SJSA1 (cell line): Measurements from ENCODE around the gene CACNA2D3. TPM values are rescaled to one million over a fixed set of nuclear protein-coding genes. Genes with fewer than 3 reads are reported as not detected.

Source experiments
- DNase-seq, 2 experiments: peaks; one replicate each; pipeline ENCODE4 v3.0.0-alpha.2; 2015 to 2020; ENCODE audit warnings: low spot score in 2 of 2, low read depth in 1 of 2
- H3K27ac ChIP-seq: fragments of 250-450 bp; sonication (Bioruptor Pico); 2 replicates; pipeline ENCODE4 v1.5.1; 2020; ENCODE audit warnings: mild to moderate bottlenecking, moderate library complexity
- H3K27me3 ChIP-seq: fragments of 250-450 bp; sonication (Bioruptor Pico); replicated peaks from 2 replicates; pipeline ENCODE4 v1.5.1; 2020; ENCODE audit warnings: mild to moderate bottlenecking, moderate library complexity
- H3K36me3 ChIP-seq: fragments of 250-450 bp; sonication (Bioruptor Pico); 2 replicates; pipeline ENCODE4 v1.5.1; 2020; ENCODE audit warnings: mild to moderate bottlenecking
- H3K4me1 ChIP-seq: fragments of 250-450 bp; sonication (Bioruptor Pico); replicated peaks from 2 replicates; pipeline ENCODE4 v1.6.1; 2021; ENCODE audit warnings: mild to moderate bottlenecking
- H3K4me3 ChIP-seq: fragments of 250-450 bp; sonication (Bioruptor Pico); 2 replicates; pipeline ENCODE4 v1.5.1; 2020; ENCODE audit warnings: mild to moderate bottlenecking
- H3K9me3 ChIP-seq: fragments of 250-450 bp; sonication (Bioruptor Pico); replicated peaks from 2 replicates; pipeline ENCODE4 v1.5.1; 2020; ENCODE audit warnings: mild to moderate bottlenecking
- total RNA-seq: library from RNA; depleted of rRNA; stranded (reverse); fragments of >200 nt; shearing (Covaris generic); gene quantifications from 2 replicates; pipeline ENCODE4 v1.2.3, GENCODE V29; 2014

The CACNA2D3 gene
- total RNA-seq, 1 experiment from 2014 or later: not detected

DNA sequence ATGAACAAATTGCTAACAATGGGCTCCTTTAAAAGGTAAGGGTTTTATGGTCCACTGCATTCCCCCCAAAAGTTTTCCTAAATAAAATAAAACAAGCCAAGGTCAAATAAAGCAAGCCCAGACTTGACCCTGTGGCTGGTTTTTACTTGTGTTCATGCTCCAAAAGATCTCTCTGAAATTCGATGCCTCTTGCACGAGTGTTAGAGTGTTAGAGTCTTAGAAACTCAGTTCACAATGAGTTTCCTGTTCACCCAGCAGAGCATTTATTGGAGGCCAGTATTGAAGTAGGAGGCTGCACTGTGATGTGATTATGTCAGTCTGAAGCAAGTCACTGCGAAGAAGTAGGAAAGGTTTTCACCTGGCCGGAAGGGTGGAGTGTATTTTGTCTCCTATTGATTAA, 865.4 kb downstream of the CACNA2D3 start:
- peaks cover 12% of the 10 kb centered on the region for H3K4me1 ChIP-seq
- no peak overlapping the region for H3K4me3 ChIP-seq
- no peaks in the 10 kb centered on the region for H3K36me3 ChIP-seq
- no peak overlapping the region for H3K27ac ChIP-seq
- DNase-seq: no peak
- H3K27me3 ChIP-seq: no peaks in the 10 kb centered on the region
- no peaks in the 10 kb centered on the region for H3K9me3 ChIP-seq

DNA sequence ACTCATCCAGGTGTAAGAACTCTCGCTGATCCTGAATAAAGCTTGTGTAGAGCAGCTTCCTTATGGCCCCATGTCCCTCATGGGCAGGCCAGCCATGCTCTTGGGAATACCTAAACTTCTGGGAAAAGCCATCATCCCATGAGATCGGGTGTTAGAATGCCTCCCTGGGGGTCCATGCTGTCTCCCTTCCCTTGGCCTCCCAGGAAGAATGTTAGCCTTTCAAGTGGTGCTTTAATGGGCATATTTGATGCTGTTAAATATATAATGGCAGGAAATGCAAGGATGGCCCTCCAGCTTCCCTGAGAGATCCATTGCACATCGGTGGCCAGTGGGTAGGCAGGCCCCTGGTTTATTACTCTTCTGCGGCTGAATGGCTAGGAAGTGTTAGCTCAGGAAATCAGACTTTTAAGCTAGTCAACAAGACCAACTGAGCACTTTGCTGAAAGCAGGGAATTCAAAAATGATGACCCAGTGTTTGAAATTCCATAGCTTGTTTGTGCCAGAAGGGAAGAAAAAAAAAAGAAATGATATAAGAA, 866.0 kb downstream of the CACNA2D3 start:
- Histone ChIP-seq H3K27me3 (no peaks in the 10 kb centered on the region), H3K4me1 (peaks cover 12% of the 10 kb centered on the region), H3K4me3 (no peak overlapping the region), H3K36me3 (no peaks in the 10 kb centered on the region), H3K9me3 (no peaks in the 10 kb centered on the region), H3K27ac (no peak overlapping the region)
- no peak for DNase-seq

DNA sequence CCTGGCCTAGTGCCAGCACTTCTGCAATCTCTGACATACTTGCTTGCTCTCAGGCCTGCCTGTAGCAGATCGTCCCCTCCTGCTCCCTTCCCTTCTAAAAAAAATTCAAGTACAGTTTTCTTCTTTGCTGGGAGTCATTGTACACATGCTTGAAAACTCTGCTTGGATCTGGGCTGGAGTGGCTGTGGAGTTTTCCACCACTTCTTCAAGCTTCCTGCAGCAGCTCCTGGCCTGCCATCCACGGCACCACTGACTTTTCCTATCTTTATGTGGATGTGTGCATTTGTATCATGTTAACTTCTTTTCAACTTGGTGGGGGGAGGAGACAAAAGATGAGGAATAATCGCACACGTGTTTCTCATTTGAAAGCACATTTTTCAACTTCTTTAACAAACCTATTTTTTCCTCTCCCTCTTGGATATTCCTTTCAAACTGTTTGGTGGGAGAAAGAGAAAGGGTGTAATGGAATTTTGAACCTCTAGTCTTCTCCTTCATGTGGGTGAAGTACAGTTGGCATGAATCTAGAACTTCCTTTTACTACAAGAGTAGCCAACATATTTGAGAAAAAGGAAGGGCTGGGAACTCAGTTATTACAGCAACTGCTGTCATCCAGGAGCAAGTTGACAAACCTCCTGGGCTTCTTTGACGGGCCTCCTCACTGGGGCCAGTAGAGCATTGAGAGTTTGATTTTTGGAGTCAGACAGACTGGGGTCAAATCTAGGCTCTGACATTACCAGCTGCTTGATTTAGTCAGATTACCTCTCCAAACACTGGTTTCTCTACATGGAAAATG, 866.7 kb downstream of the CACNA2D3 start:
- H3K27me3 ChIP-seq: no peaks in the 10 kb centered on the region
- H3K36me3 ChIP-seq: no peaks in the 10 kb centered on the region
- peaks cover 12% of the 10 kb centered on the region for H3K4me1 ChIP-seq
- peak in 1 of 2 experiments; percentile 44 for DNase-seq
- no peak overlapping the region for H3K27ac ChIP-seq
- no peaks in the 10 kb centered on the region for H3K9me3 ChIP-seq
- no peak overlapping the region for H3K4me3 ChIP-seq

DNA sequence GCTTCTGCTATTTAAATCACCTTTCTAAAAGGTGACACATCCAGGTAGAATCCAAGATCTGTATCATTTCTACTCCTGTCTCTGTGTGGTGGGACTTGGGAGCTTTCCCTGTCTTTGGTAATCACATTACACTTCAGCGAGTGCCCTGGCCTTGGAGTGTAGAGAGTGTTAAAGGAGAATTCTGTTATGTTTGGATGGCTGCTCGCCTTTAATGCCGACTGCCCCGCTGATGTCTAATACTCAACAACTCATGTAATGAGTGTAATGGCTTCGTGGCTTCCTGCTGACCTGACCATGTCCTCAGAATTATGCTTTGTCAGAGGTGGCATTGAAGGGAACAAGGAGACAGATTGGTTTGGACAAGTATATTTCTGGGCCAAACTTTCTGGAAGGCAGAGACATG, 871.8 kb downstream of the CACNA2D3 start:
- Histone ChIP-seq H3K9me3 (no peaks in the 10 kb centered on the region), H3K27me3 (no peaks in the 10 kb centered on the region), H3K4me3 (no peak overlapping the region), H3K36me3 (no peaks in the 10 kb centered on the region), H3K27ac (no peak overlapping the region), H3K4me1 (peaks cover 5% of the 10 kb centered on the region)
- DNase-seq: no peak

DNA sequence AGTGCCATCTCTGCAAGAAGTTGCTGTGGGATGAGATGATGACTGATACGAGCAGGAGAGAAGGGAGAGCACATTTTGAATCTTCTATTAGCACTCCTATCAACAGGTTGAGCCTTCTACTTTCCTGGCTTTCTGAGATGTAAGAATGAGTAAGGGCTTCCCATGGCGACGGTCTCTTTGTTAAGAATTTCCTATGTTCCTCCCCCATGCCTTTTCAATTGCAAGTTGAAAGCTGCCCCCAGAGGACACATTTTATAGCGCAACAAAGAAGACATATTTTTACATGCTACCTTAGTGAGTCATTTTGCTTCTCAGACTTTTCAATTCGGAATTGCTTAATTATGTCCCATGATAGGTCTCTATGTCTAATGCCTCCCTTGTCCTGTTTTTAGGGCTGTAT, 876.8 kb downstream of the CACNA2D3 start:
- Histone ChIP-seq H3K4me3 (no peak overlapping the region), H3K9me3 (no peaks in the 10 kb centered on the region), H3K4me1 (peaks cover 21% of the 10 kb centered on the region), H3K27me3 (no peaks in the 10 kb centered on the region), H3K36me3 (no peaks in the 10 kb centered on the region), H3K27ac (peak overlapping the region; percentile 40)
- DNase-seq: peak; percentile 51 to 72

DNA sequence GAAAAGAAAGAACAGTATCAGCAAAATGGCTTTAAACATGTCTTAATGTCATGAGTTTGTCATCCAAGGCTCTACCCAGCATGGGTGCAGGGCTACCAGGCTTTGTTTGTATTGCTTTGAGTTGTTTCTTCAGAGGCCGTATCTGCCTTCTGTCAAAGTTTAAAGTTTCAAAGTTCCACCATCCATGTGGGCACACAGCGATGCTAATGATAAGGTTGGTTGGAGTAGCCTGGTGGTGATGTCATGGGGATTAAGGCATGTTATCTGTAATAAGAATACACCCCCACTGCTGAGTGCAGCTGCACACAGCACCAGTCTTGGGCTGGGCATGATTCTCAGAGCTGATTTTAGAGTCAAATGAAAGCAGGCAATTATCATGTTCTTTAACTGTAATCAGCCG, 877.5 kb downstream of the CACNA2D3 start:
- DNase-seq: no peak
- no peaks in the 10 kb centered on the region for H3K9me3 ChIP-seq
- peaks cover 21% of the 10 kb centered on the region for H3K4me1 ChIP-seq
- H3K4me3 ChIP-seq: no peak overlapping the region
- no peaks in the 10 kb centered on the region for H3K27me3 ChIP-seq
- H3K36me3 ChIP-seq: no peaks in the 10 kb centered on the region
- H3K27ac ChIP-seq: peak overlapping the region; percentile 40; the same call in 1 of the 2 replicates

DNA sequence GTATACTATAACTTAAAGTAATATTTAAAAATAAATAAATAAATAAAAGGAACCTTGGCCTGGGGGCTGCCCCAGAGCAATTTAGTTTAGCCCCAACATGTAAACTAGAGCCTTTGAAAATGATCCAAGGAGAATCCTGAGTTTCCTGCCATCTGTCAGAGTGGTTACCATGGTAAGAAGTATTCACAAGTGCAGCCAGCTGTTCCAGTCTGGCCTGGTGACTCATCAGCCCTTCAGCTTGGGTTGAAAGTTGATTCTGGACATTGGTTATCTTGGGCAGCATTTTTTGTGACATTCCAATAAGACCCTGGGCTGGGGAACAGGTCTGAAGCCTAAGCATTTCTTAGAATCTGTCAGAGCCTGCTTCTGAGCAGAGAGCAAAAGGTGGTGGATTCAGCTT, 878.2 kb downstream of the CACNA2D3 start:
- H3K4me3 ChIP-seq: no peak overlapping the region
- H3K36me3 ChIP-seq: no peaks in the 10 kb centered on the region
- H3K27ac ChIP-seq: no peak overlapping the region
- H3K9me3 ChIP-seq: no peaks in the 10 kb centered on the region
- peaks cover 21% of the 10 kb centered on the region for H3K4me1 ChIP-seq
- DNase-seq: peak; percentile 46 to 62
- H3K27me3 ChIP-seq: no peaks in the 10 kb centered on the region

DNA sequence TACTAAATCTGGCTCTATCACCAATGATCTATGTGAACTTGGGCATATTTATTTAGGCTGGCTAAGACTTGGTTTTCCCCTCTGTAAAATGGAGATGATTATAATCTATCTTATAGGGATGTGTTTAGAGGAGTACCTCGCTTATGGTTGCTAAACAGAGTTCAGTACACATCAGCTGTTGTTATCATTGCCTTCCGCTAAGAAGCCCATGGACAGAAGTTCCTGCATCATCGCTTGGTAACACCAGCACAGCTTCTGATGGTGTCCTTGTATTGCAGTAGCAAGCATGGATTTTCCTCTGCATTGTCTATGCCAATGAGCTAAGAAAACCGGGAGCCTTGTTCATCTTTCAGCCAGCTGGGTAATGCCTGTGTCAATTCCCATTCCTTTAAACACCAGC, 878.6 kb downstream of the CACNA2D3 start:
- Histone ChIP-seq H3K36me3 (no peaks in the 10 kb centered on the region), H3K27ac (no peak overlapping the region), H3K27me3 (no peaks in the 10 kb centered on the region), H3K4me1 (peaks cover 22% of the 10 kb centered on the region), H3K9me3 (no peaks in the 10 kb centered on the region), H3K4me3 (no peak overlapping the region)
- DNase-seq: no peak

DNA sequence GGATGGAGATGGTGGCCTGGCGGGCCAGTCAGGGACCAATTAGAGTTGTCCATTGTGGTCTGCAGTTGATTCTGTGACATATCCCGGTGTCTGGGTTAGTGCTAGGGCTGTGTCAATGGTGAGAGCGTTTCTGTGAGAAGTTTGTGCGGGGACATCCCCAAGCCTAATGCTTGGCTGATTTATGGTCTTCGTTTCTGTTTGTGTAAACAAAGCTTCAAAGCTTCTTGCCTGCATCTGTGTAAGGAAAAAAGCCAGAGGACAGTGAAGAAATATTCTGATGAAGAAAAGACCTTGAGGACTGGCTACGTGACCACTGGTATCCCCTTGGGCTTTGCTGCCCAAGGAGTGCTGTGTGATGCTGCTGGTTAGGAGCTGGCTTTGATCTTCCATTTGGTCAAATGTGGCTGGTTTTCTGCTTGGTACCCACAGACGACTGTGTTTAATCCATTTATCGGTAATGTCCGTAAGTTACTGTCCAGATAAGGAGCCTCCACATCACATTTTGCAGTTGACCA, 880.1 kb downstream of the CACNA2D3 start:
- Histone ChIP-seq H3K27me3 (no peaks in the 10 kb centered on the region), H3K36me3 (no peaks in the 10 kb centered on the region), H3K9me3 (no peaks in the 10 kb centered on the region), H3K4me3 (no peak overlapping the region), H3K4me1 (peaks cover 37% of the 10 kb centered on the region), H3K27ac (no peak overlapping the region)
- DNase-seq: no peak

DNA sequence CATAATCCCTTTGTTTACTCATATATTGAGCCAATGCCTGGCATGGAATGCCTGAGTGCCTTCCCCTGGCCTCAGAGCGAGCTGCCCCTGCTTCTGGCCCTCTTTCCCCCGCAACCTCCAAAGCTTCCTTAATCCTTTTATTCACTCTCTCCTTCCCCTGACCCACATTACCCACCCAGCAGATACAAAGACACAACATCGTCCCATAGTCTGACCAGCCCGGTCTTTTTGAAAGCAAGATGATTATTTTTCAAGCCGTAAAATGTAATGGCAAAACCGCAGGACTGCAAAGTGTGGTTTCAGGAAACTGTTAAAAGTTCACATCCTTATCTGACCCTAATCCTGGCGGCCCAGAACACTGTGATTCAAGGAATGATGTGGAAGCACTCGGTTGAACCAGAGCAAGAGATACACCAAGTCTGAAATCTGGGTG, 883.9 kb downstream of the CACNA2D3 start:
- Histone ChIP-seq H3K27me3 (no peaks in the 10 kb centered on the region), H3K4me1 (peaks cover 41% of the 10 kb centered on the region)

DNA sequence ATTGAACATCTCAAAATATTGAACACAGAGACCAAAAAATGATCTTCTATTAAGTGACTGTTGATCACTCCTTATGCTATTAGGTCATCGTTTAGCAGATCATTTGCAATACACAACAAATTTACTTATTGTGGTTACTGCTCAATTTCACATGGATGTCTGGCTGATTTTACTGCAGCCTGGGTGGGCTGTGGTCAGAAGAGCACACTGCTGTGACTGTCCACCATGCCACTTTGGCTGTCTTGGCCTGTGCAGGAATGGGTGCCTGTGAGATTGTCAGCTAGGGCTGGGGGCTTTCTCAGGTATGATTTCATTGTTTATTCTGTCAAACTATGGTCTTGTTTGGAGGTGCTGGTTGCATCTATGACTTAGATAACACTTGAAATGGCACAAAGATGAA, 885.6 kb downstream of the CACNA2D3 start:
- H3K4me3 ChIP-seq: no peak overlapping the region
- peaks cover 56% of the 10 kb centered on the region for H3K4me1 ChIP-seq
- H3K27me3 ChIP-seq: no peaks in the 10 kb centered on the region
- no peaks in the 10 kb centered on the region for H3K9me3 ChIP-seq
- no peaks in the 10 kb centered on the region for H3K36me3 ChIP-seq
- H3K27ac ChIP-seq: peak overlapping the region; percentile 11; the same call in 1 of the 2 replicates
- DNase-seq: peak; percentile 61 to 69

More for the DNA sequence above, 883.9 kb downstream of the CACNA2D3 start:
- Histone ChIP-seq H3K36me3 (no peaks in the 10 kb centered on the region), H3K9me3 (no peaks in the 10 kb centered on the region), H3K27ac (peak overlapping the region; percentile 37; the same call in 1 of the 2 replicates), H3K4me3 (no peak overlapping the region)
- peak; percentile 60 to 78 for DNase-seq

DNA sequence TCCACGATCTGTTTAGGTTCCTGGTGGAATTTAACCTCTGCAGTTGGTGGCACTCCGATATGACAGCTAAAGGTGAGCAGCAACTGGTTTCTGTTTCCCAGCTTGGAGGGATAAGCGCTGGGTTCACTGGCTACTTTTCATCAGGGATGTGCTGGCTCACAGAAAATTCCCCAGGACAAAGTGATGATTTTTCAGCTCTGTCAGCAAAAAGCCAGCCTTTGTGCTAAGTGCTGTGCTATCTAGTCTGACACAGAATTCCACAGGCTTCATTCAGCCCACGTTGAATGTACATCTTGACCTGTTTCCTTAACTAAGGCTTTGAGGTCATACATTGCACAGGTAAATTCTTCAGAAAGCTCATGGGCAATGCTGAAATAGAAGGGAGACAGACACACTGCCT, 887.0 kb downstream of the CACNA2D3 start:
- H3K36me3 ChIP-seq: no peaks in the 10 kb centered on the region
- H3K4me3 ChIP-seq: no peak overlapping the region
- peaks cover 68% of the 10 kb centered on the region for H3K4me1 ChIP-seq
- H3K27me3 ChIP-seq: no peaks in the 10 kb centered on the region
- no peaks in the 10 kb centered on the region for H3K9me3 ChIP-seq
- no peak for DNase-seq
- H3K27ac ChIP-seq: no peak overlapping the region

DNA sequence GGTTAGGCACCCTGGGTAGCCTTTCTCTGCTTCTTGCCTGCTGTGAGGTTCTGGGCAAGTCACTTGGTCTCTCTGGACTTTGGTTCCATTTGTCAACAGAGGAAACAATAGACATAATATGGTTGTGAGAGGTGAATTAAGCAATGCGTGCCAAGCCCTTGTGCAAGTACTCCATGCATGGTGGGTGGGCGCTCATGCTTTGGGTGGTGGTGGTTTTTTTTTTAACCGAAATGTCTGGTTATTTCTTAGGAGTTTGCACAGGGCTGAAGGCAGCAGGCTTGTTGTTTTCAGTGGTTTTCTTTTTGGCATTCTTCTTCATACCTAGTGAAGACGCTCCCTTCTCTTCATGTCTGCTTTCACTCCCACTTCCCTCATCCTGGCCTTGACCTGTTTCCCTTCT, 889.7 kb downstream of the CACNA2D3 start:
- no peaks in the 10 kb centered on the region for H3K36me3 ChIP-seq
- peaks cover 61% of the 10 kb centered on the region for H3K4me1 ChIP-seq
- peak overlapping the region; percentile 79 for H3K27ac ChIP-seq
- H3K4me3 ChIP-seq: no peak overlapping the region
- no peaks in the 10 kb centered on the region for H3K9me3 ChIP-seq
- no peaks in the 10 kb centered on the region for H3K27me3 ChIP-seq
- peak; percentile 81 to 90 for DNase-seq

DNA sequence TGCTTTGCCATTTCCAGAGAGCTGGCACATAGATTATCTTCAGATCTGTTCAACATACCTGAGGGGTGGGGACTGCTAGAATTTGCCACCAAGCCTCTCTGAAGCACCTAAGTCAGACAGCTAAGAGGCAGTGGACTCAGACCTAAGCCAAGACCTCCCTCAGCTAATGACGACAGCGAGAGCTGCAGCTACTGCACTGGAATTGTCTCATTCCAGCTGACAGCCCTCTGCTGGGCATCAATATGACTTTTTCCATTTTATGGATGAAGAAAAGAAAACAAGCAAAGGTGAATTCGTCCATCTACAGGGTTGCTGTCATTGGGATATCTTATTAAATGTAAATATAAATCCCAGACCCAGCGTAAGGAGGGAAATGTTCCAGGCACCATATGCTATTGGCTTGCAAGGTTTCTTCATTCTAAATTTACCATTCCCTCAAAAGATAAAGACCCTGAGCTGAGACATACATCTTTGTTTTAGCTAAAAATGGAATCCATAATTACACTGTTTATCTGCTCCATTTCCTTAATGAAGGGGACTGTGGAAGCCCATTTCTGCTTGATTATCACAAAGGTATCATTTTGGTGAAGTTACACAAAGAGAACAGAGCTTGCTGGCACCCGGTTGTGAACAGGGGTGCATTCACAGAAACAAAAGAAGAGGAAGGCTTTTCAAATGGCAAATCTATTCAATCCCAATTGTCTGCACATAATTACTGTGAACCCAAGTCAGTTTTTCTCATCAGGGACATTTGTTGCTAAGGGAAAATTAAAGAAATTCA, 891.0 kb downstream of the CACNA2D3 start:
- Histone ChIP-seq H3K27ac (peak overlapping the region; percentile 79), H3K36me3 (no peaks in the 10 kb centered on the region), H3K4me1 (peaks cover 48% of the 10 kb centered on the region), H3K4me3 (no peak overlapping the region), H3K9me3 (no peaks in the 10 kb centered on the region), H3K27me3 (no peaks in the 10 kb centered on the region)
- peak; percentile 43 to 48 for DNase-seq
